ENCODE measurements around the gene SUMO2. TPM values are rescaled to one million over a fixed set of nuclear protein-coding genes. Genes with fewer than 3 reads are reported as not detected.
"Not testable (repeated sequence)": the region's sequence is repeated elsewhere in the genome, so short reads cannot be mapped to it uniquely, and the experiment has no call there.

The SUMO2 gene
- polyA plus RNA-seq, 1 donor from 2014 or later, result 391 TPM

DNA sequence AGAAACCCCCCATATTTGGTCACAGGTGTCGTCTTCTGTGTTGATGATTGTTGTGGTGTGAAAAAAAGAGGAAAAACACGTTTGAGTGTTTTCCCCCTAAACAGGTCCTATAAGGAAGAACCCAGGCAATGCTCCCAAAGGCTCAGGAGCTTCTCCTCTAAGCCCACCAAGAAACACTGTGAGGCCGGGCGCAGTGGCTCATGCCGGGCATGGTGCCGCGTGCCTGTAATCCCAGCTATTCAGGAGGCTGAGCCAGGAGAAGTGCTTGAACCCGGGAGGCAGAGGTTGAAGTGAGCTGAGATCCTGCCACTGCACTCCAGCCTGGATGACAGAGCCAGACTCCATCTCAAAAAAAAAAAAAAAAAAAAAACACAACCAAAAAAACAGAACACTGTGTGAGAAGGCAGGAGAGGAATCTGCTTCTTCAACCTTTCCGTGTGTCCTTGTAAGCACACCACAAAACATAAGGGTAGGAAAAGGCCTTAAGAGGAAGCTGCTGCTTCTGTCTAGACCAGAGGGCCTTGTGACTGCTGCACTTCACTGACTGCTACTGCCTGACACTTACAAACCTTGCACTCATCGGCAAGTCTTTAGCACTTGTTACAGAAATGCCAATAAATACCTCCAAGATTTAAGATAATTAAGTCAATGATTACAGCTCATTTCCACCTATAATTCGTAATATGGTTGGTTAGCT, 37.8 kb downstream of the SUMO2 start:
- peak overlapping the region in 1 of 3 donors; percentile 67 for H3K27ac Mint-ChIP-seq
- H3K36me3 Mint-ChIP-seq, result peaks cover 6% of the 10 kb centered on the region
- H3K27me3 Mint-ChIP-seq, result no peaks in the 10 kb centered on the region
- H3K4me3 Mint-ChIP-seq, result no peak overlapping the region
- H3K9me3 Mint-ChIP-seq, result no peaks in the 10 kb centered on the region
- H3K4me1 Mint-ChIP-seq, result peaks cover 19 to 26% (median 22%) of the 10 kb centered on the region in 3 donors

DNA sequence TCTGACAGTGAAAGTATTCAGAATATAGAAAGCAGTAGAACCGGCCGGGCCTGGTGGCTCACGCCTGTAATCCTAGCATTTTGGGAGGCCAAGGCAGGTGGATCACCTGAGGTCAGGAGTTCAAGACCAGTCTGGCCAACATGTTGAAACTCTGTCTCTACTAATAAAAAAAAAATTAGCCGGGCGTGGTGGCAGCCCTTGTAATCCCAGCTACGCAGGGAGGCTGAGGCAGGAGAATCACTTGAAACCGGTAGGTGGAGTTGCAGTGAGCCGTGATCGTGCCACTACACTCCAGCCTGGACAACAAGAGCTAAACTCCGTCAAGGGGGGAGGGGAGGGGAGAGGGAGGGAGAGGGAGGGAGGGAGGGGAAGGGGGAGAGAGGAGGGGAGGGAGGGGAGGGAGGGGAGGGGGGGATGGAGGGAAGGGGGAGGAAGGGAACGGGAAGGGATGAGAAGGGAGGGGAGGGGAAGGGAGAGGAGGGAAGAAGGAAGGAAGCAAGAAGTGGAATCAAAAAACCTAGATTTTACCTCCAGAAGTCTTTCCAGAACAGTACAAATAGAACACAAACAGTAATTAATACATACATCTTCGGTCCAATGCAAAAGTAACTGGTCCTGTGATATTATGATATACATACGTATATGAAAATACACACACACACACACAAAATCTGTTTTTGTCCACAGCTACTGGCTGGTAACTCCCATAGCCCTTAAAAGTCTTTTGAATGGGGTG, 40.4 kb downstream of the SUMO2 start:
- peaks cover 14 to 22% (median 17%) of the 10 kb centered on the region in 3 donors for H3K4me1 Mint-ChIP-seq
- no peaks in the 10 kb centered on the region for H3K27me3 Mint-ChIP-seq
- peaks cover 6% of the 10 kb centered on the region for H3K36me3 Mint-ChIP-seq
- no peak overlapping the region for H3K4me3 Mint-ChIP-seq
- H3K9me3 Mint-ChIP-seq, result no peaks in the 10 kb centered on the region
- H3K27ac Mint-ChIP-seq, result no peak overlapping the region

DNA sequence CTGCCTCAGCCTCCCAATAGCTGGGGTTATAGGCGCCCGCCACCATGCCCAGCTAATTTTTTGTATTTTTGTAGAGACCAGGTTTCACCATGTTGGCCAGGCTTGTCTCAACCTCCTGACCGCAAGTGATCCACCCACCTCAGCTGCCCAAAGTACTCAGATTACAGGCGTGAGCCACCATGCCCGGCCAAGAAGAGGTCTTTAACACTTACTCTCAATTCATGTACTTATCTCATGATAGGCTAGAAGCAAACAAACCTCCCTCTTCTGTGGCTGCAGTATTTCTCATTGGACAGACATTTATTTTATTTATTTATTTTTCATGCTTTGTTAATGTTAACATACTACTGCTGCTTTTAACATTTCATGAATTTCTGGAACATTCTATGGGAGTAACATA, 44.2 kb downstream of the SUMO2 start:
- Mint-ChIP-seq H3K36me3 (peaks cover 6% of the 10 kb centered on the region), H3K4me1 (peaks cover 16 to 17% (median 17%) of the 10 kb centered on the region in 3 donors), H3K27me3 (no peaks in the 10 kb centered on the region), H3K9me3 (no peaks in the 10 kb centered on the region), H3K4me3 (no peak overlapping the region), H3K27ac (no peak overlapping the region)

DNA sequence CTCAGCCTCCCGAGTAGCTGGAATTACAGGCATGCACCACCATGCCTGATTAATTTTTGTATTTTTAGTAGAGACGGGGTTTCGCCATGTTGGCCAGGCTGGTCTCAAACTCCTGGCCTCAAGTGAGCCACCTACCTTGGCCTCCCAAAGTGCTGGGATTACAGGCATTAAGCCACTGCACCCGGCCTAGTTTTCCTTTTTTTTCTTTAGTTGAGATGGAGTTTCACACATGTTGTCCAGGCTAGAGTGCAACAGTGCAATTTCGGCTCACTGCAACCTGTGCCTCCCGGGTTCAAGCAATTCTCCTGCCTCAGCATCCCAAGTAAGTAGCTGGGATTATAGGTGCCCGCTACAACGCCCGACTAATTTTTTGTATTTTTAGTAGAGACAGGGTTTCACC, 45.0 kb downstream of the SUMO2 start:
- H3K36me3 Mint-ChIP-seq, H3K27me3 Mint-ChIP-seq, H3K27ac Mint-ChIP-seq, H3K9me3 Mint-ChIP-seq, H3K4me3 Mint-ChIP-seq: not testable (repeated sequence)
- H3K4me1 Mint-ChIP-seq, result peaks cover 16 to 17% (median 17%) of the 10 kb centered on the region in 3 donors

DNA sequence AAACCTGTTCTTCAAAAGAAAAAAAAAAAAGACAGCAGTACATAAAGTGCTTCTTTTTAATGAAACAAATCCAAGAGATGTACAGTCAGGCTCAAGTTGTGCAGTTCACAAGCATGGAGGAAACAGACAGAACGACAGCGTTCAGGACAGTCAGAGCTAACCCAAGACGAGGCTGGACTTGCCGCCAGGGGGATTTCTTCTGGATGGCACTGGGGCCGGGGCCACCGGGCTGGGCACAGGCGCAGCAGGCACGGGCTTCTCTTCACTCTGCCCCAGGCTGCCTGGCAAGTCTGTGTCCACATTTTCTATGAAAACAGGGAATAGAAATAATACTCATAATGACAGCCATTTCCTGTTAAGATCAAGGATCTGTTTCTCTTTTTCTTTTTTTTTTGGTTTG, 46.8 kb downstream of the SUMO2 start:
- Mint-ChIP-seq H3K27me3 (no peaks in the 10 kb centered on the region), H3K9me3 (no peaks in the 10 kb centered on the region), H3K4me3 (peak overlapping the region in 1 of 4 donors; percentile 79), H3K4me1 (peaks cover 17 to 19% (median 19%) of the 10 kb centered on the region in 3 donors), H3K27ac (no peak overlapping the region), H3K36me3 (peaks cover 5% of the 10 kb centered on the region)

DNA sequence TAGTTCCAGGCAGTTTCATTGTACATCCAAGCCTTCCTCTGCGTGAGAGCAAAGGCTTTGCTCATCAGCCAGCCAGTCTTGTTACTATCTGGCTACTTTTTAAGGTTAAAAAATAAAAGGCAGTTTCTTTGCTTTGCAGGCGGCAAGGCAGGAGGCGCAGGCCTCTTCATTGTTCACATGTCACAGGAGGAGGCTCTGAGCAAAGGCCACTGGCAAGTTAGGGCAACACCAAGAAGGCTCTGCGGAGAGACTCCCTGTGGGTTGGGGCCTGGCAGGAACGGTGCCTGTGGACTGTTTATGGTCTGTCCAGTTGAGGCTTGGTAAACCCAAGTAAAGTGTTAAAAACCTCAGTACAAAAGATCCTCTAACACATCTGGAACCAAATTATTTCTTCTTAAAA, 47.3 kb downstream of the SUMO2 start:
- H3K36me3 Mint-ChIP-seq, result peaks cover 4% of the 10 kb centered on the region
- H3K4me3 Mint-ChIP-seq, result peak overlapping the region in 1 of 4 donors; percentile 79
- H3K4me1 Mint-ChIP-seq, result peaks cover 17 to 18% (median 18%) of the 10 kb centered on the region in 3 donors
- no peaks in the 10 kb centered on the region for H3K9me3 Mint-ChIP-seq
- no peak overlapping the region for H3K27ac Mint-ChIP-seq
- H3K27me3 Mint-ChIP-seq, result no peaks in the 10 kb centered on the region

DNA sequence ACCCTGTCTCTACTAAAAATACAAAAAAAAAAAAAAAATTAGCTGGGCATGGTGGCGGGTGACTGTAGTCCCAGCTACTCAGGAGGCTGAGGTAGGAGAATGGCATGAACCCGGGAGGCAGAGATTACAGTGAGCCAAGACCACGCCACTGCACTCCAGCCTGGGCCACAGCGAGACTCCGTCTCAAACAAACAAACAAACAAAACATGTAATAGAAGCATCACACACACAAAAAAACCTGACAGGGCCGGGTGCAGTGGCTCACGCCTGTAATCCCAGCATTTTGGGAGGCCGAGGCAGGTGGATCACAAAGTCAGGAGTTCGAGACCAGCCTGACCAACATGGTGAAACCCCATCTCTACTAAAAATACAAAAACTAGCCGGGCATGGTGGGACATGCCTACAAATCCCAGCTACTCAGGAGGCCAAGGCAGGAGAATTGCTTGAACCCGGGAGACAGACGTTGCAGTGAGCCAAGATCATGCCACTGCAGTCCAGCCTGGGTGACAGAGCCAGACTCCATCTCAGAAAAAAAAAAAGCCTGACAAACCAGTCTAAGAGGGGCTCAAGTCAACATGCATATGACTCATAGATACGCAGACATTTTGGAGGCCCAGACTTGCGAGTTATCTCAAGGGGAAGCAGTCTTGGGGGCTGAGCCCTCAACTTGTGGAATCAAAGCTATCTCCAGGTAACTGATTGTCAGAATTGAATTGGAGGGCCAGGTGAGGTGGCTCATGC, 49.0 kb downstream of the SUMO2 start:
- Mint-ChIP-seq H3K4me1 (peaks cover 16 to 20% (median 20%) of the 10 kb centered on the region in 3 donors), H3K27ac (peak overlapping the region in 2 of 3 donors; percentile 31 to 39), H3K4me3 (peak overlapping the region in 3 of 4 donors; percentile 4 to 79 (median 65))
- H3K36me3 Mint-ChIP-seq, H3K9me3 Mint-ChIP-seq, H3K27me3 Mint-ChIP-seq: not testable (repeated sequence)

DNA sequence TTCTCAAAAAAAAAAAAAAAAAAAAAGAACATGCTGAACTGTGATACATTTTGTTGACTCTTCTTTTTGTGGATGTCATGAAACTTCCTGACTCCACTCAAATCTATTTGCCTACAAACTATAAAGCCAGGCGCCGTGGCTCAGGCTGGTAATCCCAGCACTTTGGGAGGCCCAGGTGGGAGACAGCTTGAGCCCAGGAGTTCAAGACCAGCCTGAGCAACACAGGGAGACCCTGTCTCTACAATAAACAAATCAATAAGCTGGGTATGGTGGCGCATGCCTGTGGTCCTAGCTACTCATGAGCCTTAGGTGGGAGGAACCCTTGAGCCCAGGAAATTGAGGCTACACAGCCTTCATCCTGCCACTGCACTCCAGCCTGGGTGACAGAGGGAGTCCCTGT, 49.8 kb downstream of the SUMO2 start:
- Mint-ChIP-seq H3K4me1 (peaks cover 16 to 22% (median 21%) of the 10 kb centered on the region in 3 donors), H3K9me3 (no peaks in the 10 kb centered on the region), H3K36me3 (peaks cover 2% of the 10 kb centered on the region), H3K27ac (peak overlapping the region in 1 of 3 donors; percentile 66), H3K4me3 (peak overlapping the region; percentile 38 to 99 (median 70)), H3K27me3 (no peaks in the 10 kb centered on the region)

DNA sequence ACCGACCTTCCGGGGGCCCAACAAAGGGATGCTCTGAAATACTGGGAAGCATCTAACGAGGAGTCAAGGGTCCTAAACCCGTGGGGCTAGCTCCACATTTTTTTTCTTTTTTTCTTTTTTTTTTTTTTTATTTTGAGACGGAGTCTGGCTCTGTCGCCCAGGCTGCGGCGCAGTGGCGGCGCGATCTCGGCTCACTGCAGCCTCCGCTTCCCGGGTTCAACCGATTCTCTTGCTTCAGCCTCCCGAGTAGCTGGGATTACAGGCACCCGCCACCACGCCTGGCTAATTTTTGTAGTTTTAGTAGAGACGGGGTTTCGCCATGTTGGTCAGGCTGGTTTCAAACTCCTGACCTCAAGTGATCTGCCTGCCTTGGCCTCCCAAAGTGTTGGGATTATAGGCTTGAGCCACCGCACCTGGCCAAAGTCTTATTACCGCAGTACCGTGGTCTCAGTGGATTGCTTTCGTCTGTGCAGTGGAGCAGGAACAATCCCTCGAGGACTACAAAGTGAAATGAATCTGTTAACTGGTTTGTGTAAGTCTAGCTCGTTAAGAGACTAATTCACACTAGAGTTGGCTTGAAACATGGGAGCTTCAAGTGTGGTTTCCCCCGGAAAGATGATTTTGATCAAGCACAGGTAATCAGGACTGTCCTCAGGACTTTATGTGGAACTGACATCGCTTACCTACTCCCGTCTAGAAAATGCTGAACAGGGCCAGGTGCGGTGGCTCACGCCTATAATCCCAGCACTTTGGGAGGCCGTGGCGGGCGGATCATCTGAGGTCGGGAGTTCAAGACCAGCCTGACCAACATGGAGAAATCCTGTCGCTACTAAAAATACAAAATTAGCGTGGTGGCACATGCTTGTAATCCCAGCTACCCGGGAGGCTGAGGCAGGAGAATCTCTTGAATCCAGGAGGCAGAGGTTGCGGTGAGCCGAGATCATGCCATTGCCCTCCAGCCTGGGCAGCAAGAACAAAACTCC, 50.5 kb downstream of the SUMO2 start:
- Mint-ChIP-seq H3K27ac (peak overlapping the region; percentile 66 to 95 (median 84)), H3K4me1 (peaks cover 16 to 22% (median 21%) of the 10 kb centered on the region in 3 donors), H3K4me3 (peak overlapping the region; percentile 92 to 99 (median 96))
- not testable (repeated sequence) for H3K36me3 Mint-ChIP-seq, H3K9me3 Mint-ChIP-seq, H3K27me3 Mint-ChIP-seq

DNA sequence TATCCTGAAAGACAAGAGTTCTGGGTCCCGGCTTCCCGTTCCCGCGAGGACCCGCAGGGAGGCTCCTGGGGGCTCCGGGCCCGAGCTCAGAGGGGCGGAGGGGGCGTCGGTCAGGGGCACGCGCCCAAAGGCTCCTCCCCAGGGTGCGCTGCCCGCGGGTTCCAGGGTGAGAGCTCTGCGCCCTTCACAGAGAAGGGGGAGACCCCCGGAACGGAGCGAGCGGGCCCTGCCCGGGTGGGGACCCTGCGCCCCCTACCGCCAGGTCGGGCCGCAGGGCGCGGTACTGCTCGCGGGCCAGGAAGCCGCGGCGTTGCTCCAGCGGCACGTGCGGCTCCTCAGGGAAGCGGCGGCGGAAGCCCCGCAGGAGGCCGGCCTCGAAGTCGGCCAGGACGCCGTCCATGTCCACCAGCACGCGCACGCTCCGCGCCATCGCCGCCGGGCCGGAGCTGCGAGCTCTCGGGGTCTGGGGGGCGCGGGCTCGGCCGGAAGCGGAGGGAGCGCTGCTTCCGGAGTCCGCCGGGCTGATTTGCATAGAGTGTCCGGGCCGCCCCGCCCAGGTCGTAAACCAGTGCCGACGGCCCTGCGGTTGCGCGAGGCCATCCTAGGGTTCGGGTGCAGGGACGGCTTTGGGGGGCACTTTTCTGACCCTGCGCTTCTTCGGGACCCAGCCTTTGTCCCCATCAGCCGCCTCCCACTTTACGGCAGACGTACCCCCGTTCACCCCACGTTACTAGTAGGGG, 51.3 kb downstream of the SUMO2 start, which contains the start of gene NT5C:
NT5C (minus strand) TSS at position 465 of the 740 bp plus-strand sequence; CDS start at position 430, 35 bp downstream.
- no peaks in the 10 kb centered on the region for H3K27me3 Mint-ChIP-seq
- H3K36me3 Mint-ChIP-seq, result peaks cover 2% of the 10 kb centered on the region
- peak within 1 kb of the TSS; percentile 92 to 99 (median 97) for H3K4me3 Mint-ChIP-seq
- H3K9me3 Mint-ChIP-seq, result no peaks in the 10 kb centered on the region
- H3K27ac Mint-ChIP-seq, result peak within 1 kb of the TSS; percentile 87 to 95 (median 88)
- H3K4me1 Mint-ChIP-seq, result peaks cover 12 to 22% (median 22%) of the 10 kb centered on the region in 3 donors

DNA sequence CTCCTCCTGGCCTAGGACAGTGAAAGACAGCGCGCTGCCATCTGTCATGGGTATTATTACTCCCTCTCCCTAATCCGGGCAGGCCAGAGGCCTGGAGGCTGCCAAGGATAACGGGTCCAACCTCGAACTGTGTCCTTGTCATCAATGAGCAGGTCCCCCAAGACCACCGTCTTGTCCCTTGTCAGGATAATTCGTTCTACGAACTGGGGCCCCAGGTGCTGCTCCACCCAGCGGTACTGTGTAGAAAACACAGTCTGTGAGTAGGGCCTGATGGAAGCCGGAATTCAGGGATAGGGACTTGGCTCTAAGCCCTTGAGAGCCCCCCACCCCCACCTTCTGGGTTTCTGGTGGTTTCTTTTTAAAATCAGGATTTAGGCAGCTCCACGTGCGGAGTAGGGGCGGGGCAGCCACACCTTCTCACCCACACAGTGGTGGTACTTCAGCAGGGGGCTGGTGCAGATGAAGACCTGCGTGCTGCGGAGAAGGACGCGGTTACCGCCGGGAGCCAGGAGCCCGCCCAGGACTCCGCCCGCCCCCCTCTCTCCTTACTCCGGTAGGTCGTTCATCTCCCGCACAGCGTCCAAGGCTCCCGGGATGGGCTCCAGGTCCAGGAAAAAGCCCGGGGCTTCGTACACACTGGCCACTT, 52.0 kb downstream of the SUMO2 start:
- H3K27ac Mint-ChIP-seq, result peak overlapping the region; percentile 87 to 92 (median 88)
- H3K4me1 Mint-ChIP-seq, result peaks cover 18 to 28% (median 28%) of the 10 kb centered on the region in 3 donors
- H3K36me3 Mint-ChIP-seq, result peaks cover 2% of the 10 kb centered on the region
- no peaks in the 10 kb centered on the region for H3K9me3 Mint-ChIP-seq
- no peaks in the 10 kb centered on the region for H3K27me3 Mint-ChIP-seq
- H3K4me3 Mint-ChIP-seq, result peak overlapping the region; percentile 92 to 99 (median 96)

DNA sequence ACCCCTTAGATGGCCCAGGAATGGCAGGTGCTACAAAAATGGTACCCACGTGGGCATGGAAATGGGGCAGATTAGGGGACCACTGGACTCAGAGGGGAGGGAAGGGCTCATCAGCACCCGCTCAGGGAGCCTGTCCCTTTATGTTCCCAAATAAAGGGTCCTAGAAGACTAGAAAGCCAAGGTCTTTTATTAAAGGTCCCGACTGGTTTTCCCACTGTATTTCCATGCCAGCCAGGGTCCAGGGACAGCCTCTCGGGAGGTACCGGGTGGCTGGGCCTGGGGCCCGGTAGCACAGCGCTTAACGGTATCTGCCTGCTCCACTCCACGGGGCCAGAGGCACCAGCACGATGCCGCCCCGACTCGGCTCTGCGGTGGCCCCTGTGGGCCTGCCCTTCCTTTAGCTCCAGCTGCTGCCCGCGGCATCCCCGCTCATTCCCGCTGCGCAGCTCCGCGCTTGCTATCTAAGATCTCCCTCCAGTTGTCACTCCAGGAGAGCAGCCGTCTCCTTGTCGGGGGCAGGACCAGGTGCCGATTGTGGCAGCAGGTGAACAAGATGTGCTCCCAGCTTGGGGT, 52.6 kb downstream of the SUMO2 start:
- Mint-ChIP-seq H3K4me1 (peaks cover 19 to 32% (median 29%) of the 10 kb centered on the region in 3 donors), H3K27ac (peak overlapping the region; percentile 87 to 92 (median 88)), H3K9me3 (no peaks in the 10 kb centered on the region), H3K36me3 (peaks cover 2% of the 10 kb centered on the region), H3K4me3 (peak overlapping the region; percentile 92 to 99 (median 96)), H3K27me3 (no peaks in the 10 kb centered on the region)

DNA sequence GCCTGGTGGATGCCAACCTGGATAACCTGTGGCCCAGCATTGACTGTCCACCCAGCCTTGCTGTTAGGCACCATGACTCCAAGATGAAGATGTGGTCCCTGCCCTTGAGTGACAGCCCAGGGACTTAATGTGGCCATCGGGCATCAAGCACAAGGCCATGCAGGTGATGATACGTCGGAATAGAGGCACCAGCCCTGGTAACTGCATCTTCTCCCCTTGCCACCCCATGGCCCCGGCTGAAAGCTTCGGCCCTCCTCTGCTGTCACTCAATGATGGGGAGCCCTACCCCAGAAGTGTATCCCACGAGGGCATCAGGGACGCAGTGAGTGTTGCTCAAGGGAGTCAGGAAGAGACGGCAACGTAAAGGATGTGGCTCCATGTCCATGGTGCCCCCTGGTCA, 53.2 kb downstream of the SUMO2 start:
- no peak overlapping the region for H3K27ac Mint-ChIP-seq
- peaks cover 19 to 34% (median 31%) of the 10 kb centered on the region in 3 donors for H3K4me1 Mint-ChIP-seq
- peak overlapping the region; percentile 63 to 99 (median 76) for H3K4me3 Mint-ChIP-seq
- no peaks in the 10 kb centered on the region for H3K9me3 Mint-ChIP-seq
- H3K27me3 Mint-ChIP-seq, result no peaks in the 10 kb centered on the region
- H3K36me3 Mint-ChIP-seq, result peaks cover 2% of the 10 kb centered on the region
